Melanocyte of skin (primary cell): ENCODE measurements around the gene CCNDBP1. TPM values are rescaled to one million over a fixed set of nuclear protein-coding genes. Genes with fewer than 3 reads are reported as not detected.

Experiments
- total RNA-seq, 2 donors: library from RNA; depleted of rRNA; stranded (reverse); fragments of >200 nt; gene quantifications; 2 replicates each; pipeline ENCODE4 v1.2.3, GENCODE V29; 2012

The CCNDBP1 gene
- total RNA-seq, result 10 to 100 TPM; 72.3 to 93.6 TPM

GRCh38 chr15:43185157-43186002, at the start of gene CCNDBP1:
Gene CCNDBP1 (plus strand): TSS chr15:43185403. CDS start chr15:43185499, 96 bp downstream.

GRCh38 chr15:43220991-43221403, 35.8 kb downstream of the CCNDBP1 start, which contains the start of gene EPB42:
Gene EPB42 (minus strand): TSS chr15:43221018. CDS start chr15:43220825, 193 bp downstream.

Other genes starting within 250 kb of the CCNDBP1 start
- gene UBR1, start 79.4 kb upstream of the CCNDBP1 start, total RNA-seq, result 10 to 100 TPM; 32.3 to 37.6 TPM
- 10 to 100 TPM; 28.9 to 33.6 TPM for gene TMEM62, start 51.8 kb upstream of the CCNDBP1 start, total RNA-seq
- not detected for gene EPB42, start 35.6 kb downstream of the CCNDBP1 start, total RNA-seq
- gene TGM5, start 81.5 kb downstream of the CCNDBP1 start, total RNA-seq, result not detected
- not detected for gene TGM7, start 116.9 kb downstream of the CCNDBP1 start, total RNA-seq
- gene LCMT2, start 145.2 kb downstream of the CCNDBP1 start, total RNA-seq, result 10 to 100 TPM in 1 of 2 donors, 1 to 10 TPM in 1; 5.5 to 10.3 TPM
- 10 to 100 TPM; 32.6 to 37.9 TPM for gene ZSCAN29, start 185.6 kb downstream of the CCNDBP1 start, total RNA-seq
- gene TUBGCP4, start 185.7 kb downstream of the CCNDBP1 start, total RNA-seq, result 10 to 100 TPM; 12.4 to 20.0 TPM